ENCODE measurements around the gene ZNF335.
A peak's percentile ranks its signal among the peaks of the same experiment; 100 is the strongest.

ZNF335 gene, protein sequence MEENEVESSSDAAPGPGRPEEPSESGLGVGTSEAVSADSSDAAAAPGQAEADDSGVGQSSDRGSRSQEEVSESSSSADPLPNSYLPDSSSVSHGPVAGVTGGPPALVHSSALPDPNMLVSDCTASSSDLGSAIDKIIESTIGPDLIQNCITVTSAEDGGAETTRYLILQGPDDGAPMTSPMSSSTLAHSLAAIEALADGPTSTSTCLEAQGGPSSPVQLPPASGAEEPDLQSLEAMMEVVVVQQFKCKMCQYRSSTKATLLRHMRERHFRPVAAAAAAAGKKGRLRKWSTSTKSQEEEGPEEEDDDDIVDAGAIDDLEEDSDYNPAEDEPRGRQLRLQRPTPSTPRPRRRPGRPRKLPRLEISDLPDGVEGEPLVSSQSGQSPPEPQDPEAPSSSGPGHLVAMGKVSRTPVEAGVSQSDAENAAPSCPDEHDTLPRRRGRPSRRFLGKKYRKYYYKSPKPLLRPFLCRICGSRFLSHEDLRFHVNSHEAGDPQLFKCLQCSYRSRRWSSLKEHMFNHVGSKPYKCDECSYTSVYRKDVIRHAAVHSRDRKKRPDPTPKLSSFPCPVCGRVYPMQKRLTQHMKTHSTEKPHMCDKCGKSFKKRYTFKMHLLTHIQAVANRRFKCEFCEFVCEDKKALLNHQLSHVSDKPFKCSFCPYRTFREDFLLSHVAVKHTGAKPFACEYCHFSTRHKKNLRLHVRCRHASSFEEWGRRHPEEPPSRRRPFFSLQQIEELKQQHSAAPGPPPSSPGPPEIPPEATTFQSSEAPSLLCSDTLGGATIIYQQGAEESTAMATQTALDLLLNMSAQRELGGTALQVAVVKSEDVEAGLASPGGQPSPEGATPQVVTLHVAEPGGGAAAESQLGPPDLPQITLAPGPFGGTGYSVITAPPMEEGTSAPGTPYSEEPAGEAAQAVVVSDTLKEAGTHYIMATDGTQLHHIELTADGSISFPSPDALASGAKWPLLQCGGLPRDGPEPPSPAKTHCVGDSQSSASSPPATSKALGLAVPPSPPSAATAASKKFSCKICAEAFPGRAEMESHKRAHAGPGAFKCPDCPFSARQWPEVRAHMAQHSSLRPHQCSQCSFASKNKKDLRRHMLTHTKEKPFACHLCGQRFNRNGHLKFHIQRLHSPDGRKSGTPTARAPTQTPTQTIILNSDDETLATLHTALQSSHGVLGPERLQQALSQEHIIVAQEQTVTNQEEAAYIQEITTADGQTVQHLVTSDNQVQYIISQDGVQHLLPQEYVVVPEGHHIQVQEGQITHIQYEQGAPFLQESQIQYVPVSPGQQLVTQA (N-terminal part only)

GRCh38 chr20:45971675-45972499 lies at the start of gene ZNF335:
Gene ZNF335, minus strand, starts transcription at chr20:45972203. Its CDS starts 793 bp downstream, at chr20:45971410.
- peak; percentile 90 to 94 (median 91) for DNase-seq (ENCODE audit: low read depth in 2 of 3, low spot score in 1 of 3)

DNA sequence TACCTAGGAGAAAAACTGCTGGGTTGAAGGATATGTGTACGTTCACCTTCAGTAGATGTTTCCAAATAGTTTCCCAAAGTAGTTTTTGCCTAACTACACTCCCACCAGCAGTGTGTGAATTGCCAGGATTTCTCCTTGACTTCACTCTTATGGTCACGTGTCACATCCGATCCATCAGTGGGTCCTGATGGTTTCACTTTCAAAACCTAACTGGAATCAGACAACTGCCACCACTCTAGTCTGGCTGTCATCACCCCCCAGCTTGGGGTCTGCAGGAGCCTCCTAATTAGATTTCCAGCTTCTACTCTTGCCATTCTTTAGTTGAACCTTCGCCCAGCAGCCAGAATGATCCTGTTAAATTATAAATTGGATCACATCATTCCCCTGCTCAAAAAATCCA lies 48.6 kb upstream of the ZNF335 start:
- no peak for DNase-seq (ENCODE audit: low read depth in 2 of 3, low spot score in 1 of 3)

GRCh38 chr20:46018611-46019010 lies 46.6 kb upstream of the ZNF335 start:
- DNase-seq (ENCODE audit: low read depth in 2 of 3, low spot score in 1 of 3), result no peak

DNA sequence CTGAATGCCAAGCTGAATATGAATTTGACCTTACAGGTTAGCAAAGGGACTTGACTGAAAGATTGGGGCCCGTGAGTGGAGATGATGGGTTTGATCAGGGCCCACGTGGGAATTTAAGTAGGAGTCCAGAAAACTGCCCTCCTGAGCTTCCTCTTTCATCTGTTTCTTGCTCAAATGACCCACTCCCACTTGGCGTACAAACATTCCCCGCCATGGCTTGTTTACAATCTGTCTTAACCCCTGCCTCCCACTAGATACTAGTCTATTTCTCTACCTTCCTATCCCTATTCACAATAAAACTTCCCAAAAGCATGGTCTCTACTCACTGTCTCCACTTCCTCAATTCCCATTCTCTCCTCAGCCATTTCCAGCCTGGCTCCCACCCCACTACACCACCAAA lies 46.1 kb upstream of the ZNF335 start:
- no peak for DNase-seq (ENCODE audit: low read depth in 2 of 3, low spot score in 1 of 3)

DNA sequence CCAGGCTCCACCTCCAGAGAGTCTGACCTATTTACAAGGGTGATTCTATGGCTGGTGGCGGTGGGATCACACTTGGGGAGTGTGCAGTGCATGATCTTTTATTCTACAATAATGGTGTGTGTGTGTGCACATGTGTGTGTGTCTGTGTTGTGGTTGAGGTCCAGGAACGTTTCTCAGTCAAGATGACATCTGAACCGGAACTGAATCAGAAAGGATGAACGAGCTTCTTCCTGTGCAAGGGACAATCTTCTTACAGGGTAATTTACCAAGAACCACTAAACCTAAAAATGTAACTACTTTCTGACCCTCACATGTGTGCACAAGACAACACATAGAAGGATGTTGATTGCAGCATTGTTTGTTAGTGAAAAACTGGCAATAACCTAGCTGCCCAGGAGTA lies 45.3 kb upstream of the ZNF335 start:
- no peak for DNase-seq (ENCODE audit: low read depth in 2 of 3, low spot score in 1 of 3)

GRCh38 chr20:46014517-46015396 lies 42.8 kb upstream of the ZNF335 start:
- no peak for DNase-seq (ENCODE audit: low read depth in 2 of 3, low spot score in 1 of 3)

GRCh38 chr20:46013829-46014516 lies 42.0 kb upstream of the ZNF335 start:
- DNase-seq (ENCODE audit: low read depth in 2 of 3, low spot score in 1 of 3), result peak; percentile 44 to 66 (median 63)

GRCh38 chr20:46013322-46013828 lies 41.4 kb upstream of the ZNF335 start:
- DNase-seq (ENCODE audit: low read depth in 2 of 3, low spot score in 1 of 3), result no peak

GRCh38 chr20:46012921-46013320 lies 40.9 kb upstream of the ZNF335 start:
- DNase-seq (ENCODE audit: low read depth in 2 of 3, low spot score in 1 of 3), result no peak

- peak in 2 of 3 donors; percentile 44 to 61 for DNase-seq (ENCODE audit: low read depth in 2 of 3, low spot score in 1 of 3)
These were observed 39.9 kb upstream of the ZNF335 start for GRCh38 chr20:46011631-46012482.

- DNase-seq (ENCODE audit: low read depth in 2 of 3, low spot score in 1 of 3), result no peak
These were observed 38.7 kb upstream of the ZNF335 start for GRCh38 chr20:46010491-46011391.

DNA sequence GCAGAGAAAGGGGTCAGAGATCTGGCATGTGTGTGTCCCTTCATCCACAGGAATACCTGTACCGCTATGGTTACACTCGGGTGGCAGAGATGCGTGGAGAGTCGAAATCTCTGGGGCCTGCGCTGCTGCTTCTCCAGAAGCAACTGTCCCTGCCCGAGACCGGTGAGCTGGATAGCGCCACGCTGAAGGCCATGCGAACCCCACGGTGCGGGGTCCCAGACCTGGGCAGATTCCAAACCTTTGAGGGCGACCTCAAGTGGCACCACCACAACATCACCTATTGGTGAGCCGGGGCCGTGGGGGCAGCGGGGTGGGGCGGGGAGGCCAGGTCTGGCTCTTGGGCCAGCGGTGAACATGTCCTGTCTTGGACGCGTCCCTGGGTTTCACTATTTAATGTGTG lies 37.8 kb upstream of the ZNF335 start:
- no peak for DNase-seq (ENCODE audit: low read depth in 2 of 3, low spot score in 1 of 3)

GRCh38 chr20:46007671-46008070 lies 35.7 kb upstream of the ZNF335 start:
- no peak for DNase-seq (ENCODE audit: low read depth in 2 of 3, low spot score in 1 of 3)

DNA sequence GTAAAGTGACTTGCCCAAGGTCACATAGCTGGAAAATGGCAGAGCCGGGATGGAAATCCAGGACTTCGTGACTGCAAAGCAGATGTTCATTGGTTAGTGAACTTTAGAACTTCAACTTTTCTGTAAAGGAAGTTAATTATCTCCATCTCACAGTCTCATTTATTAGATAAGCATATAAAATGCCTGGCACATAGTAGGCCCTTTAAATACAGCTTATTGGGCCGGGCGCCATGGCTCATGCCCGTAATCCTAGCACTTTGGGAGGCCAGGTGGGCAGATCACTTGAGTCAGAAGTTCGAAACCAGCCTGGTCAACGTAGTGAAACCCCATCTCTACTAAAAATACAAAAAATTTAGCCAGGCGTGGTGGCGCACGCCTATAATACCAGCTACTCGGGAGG lies 35.0 kb upstream of the ZNF335 start:
- DNase-seq (ENCODE audit: low read depth in 2 of 3, low spot score in 1 of 3), result no peak

GRCh38 chr20:46006022-46006705 lies 34.2 kb upstream of the ZNF335 start:
- DNase-seq (ENCODE audit: low read depth in 2 of 3, low spot score in 1 of 3), result no peak

DNA sequence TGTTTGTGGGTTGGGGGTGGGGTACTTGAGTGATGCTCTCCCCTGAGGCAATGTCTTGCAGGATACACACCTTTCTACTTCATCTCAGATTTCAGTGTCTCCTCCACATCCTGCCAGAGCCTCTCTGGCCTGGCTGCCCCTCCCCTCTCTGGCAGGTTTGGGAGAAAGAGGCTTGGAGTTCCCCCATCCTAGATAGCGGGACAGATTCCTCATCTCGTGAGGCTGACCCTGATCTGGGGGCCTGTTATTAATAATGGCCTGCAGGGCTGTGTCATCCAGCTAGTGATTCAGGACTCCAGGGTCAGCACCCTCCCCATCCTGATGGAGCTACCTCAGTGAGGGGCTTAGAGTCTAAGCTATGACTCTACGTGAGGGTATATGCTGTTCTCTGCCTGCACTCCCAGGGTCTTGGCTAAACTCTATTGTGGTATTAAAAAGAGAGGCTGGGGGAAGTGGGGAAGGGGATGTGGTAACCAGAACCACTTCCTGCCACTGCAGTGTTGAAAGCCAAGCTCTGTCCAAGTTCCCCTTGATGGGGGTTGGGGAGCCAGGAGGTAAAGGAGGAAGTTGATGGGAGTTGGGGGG lies 33.0 kb upstream of the ZNF335 start:
- DNase-seq (ENCODE audit: low read depth in 2 of 3, low spot score in 1 of 3), result no peak
